HUES64 (cell line): Measurements from ENCODE around the gene GABBR1.

Experiments
- H3K27ac ChIP-seq: 2 replicates; pipeline ENCODE4 v1.7.0; 2013; ENCODE audit warnings: low read depth, low read length, inconsistent platforms
- H3K27me3 ChIP-seq: 2 replicates; pipeline ENCODE4 v1.6.1; 2013; ENCODE audit warnings: mild to moderate bottlenecking, low read length; ENCODE audit not compliant: insufficient read depth
- H3K36me3 ChIP-seq: 2 replicates; pipeline ENCODE4 v1.6.1; 2013; ENCODE audit warnings: mild to moderate bottlenecking, low read length; ENCODE audit not compliant: insufficient read depth
- H3K4me1 ChIP-seq: 2 replicates; pipeline ENCODE4 v1.6.1; 2013; ENCODE audit warnings: mild to moderate bottlenecking, low read length, moderate library complexity; ENCODE audit not compliant: insufficient read depth
- H3K4me3 ChIP-seq: 2 replicates; pipeline ENCODE4 v1.5.1; 2013; ENCODE audit warnings: mild to moderate bottlenecking, low read length, moderate library complexity
- H3K9ac ChIP-seq: 2 replicates; pipeline ENCODE4 v1.6.1; 2013; ENCODE audit warnings: mild to moderate bottlenecking, low read depth, low read length
- H3K9me3 ChIP-seq: 2 replicates; pipeline ENCODE4 v1.6.1; 2013; ENCODE audit warnings: low read depth, low read length; ENCODE audit not compliant: insufficient read depth
- WGBS: fragments of 150-250, 120-280 bp; methylation state at CpG from one replicate; pipeline ENCODE4 v1.1.7; 2013; ENCODE audit warnings: missing lambda C conversion rate; 5-methylcytosine and 5-hydroxymethylcytosine counted together

GABBR1 gene

DNA sequence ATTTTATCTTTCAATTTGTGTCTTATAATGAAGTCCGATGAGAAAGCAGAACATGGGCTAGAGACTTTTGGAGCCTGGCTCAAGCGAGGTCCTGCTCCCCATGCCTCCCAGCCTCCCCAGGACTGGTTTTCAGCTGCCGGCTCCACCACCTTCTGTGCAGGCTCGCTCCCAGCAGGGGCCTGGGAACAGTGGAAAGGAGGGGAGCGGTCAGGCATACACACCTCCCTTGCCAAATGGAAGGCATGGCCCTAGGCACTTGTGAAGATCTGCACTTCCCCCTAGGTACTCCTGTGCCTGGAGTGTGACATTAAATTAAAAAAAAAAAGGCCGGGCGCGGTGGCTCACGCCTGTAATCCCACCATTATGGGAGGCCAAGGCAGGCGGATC lies 19.2 kb upstream of the GABBR1 start:
- 82% methylated on average over 10 of the region's 10 CpGs for WGBS

DNA sequence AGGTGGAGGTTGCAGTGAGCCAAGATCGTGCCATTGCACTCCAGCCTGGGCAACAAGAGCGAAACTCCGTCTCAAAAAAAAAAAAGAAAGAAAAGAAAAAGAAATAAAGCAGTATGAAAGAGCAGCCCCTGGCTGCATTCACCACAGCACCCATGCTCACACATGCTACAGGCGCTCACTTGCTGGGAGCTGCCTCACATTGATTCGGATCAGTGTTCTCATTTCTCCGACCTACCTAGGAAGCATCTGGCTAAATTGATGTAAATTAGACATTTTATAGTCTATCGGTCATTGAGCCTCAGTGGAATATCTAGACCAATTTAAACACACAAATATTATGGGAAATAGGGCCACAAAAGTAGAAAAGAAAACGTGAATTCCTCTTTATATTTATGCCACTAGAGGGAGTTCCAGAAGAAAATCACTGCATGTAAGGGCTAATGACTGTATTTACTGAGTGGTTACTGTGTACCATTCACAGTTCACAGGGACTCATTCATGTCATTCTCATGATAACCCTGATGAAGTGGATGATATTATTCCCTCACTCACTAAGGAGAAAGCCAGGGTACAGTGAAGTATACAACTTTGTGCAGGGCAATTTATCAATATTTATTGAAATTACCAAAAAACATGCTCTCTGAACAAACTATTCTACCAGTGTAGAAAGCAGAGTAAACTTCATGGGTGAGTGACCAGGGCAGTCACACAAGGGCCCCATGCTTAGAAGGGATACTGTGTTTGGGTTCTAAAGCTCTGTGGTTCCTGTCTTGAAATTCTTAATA lies 18.6 kb upstream of the GABBR1 start:
- H3K9ac ChIP-seq: no peak overlapping the region
- WGBS: 88% methylated on average over 4 of the region's 8 CpGs
- H3K27ac ChIP-seq: no peak overlapping the region; the same call in 1 of the 2 replicates
- H3K4me3 ChIP-seq: no peak overlapping the region
- H3K36me3 ChIP-seq: no peaks in the 10 kb centered on the region
- no peaks in the 10 kb centered on the region for H3K9me3 ChIP-seq
- no peaks in the 10 kb centered on the region for H3K27me3 ChIP-seq
- H3K4me1 ChIP-seq: peaks cover 38% of the 10 kb centered on the region

More for the DNA sequence above, 19.2 kb upstream of the GABBR1 start:
- H3K27ac ChIP-seq: no peak overlapping the region; the same call in 1 of the 2 replicates
- no peaks in the 10 kb centered on the region for H3K9me3 ChIP-seq
- H3K9ac ChIP-seq: no peak overlapping the region
- peaks cover 39% of the 10 kb centered on the region for H3K4me1 ChIP-seq
- H3K4me3 ChIP-seq: no peak overlapping the region
- no peaks in the 10 kb centered on the region for H3K27me3 ChIP-seq
- H3K36me3 ChIP-seq: no peaks in the 10 kb centered on the region

- Histone ChIP-seq H3K27ac (peak overlapping the region; percentile 83; the same call in 1 of the 2 replicates), H3K27me3 (no peaks in the 10 kb centered on the region), H3K4me1 (peaks cover 25% of the 10 kb centered on the region), H3K36me3 (no peaks in the 10 kb centered on the region), H3K9ac (peak overlapping the region; percentile 45), H3K4me3 (peak overlapping the region; percentile 60), H3K9me3 (no peaks in the 10 kb centered on the region)
- 9% methylated on average over 33 of the region's 33 CpGs for WGBS
These were observed 17.0 kb upstream of the GABBR1 start for GRCh38 chr6:29649701-29650673.

DNA sequence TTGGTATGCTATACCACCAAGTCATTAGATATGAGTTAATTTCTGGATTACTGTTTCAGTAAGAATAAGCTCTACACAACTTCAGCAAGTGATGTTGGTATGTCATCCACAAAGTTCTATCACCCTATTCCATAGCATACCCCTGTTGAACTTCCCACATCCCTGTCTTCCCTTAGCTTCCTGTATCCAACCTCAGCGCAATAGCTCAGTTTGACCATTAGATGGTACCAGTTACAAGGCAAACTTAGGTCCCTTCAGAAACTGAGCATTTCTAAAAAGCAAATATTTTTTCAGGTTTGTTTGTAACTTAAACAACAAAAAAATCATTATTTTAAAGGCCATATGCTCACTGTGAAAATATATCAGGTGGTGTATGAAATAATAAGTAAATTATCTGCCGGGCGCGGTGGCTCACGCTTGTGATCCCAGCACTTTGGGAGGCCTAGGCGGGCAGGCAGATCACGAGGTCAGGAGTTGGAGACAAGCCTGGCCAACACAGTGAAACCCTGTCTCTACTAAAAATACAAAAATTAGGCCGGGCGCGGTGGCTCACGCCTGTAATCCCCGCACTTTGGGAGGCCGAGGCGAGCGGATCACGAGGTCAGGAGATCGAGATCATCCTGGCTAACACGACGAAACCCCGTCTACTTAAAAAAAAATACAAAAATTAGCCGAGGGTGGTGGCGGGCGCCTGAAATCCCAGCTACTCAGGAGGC lies 15.1 kb upstream of the GABBR1 start:
- Histone ChIP-seq H3K27ac (no peak overlapping the region), H3K36me3 (no peaks in the 10 kb centered on the region), H3K9ac (no peak overlapping the region), H3K9me3 (no peaks in the 10 kb centered on the region), H3K4me3 (no peak overlapping the region), H3K4me1 (peaks cover 17% of the 10 kb centered on the region; the same call in 1 of the 2 replicates), H3K27me3 (no peaks in the 10 kb centered on the region)
- 90% methylated on average over 23 of the region's 23 CpGs for WGBS

GRCh38 chr6:29641430-29642148 lies 8.6 kb upstream of the GABBR1 start:
- Histone ChIP-seq H3K36me3 (no peaks in the 10 kb centered on the region), H3K27ac (no peak overlapping the region), H3K9me3 (no peaks in the 10 kb centered on the region), H3K4me3 (no peak overlapping the region), H3K4me1 (peaks cover 22% of the 10 kb centered on the region), H3K27me3 (no peaks in the 10 kb centered on the region), H3K9ac (no peak overlapping the region)
- WGBS: 47% methylated on average over 3 of the region's 3 CpGs

- H3K4me3 ChIP-seq: no peak overlapping the region
- peaks cover 28% of the 10 kb centered on the region for H3K4me1 ChIP-seq
- H3K9me3 ChIP-seq: no peaks in the 10 kb centered on the region
- no peaks in the 10 kb centered on the region for H3K27me3 ChIP-seq
- WGBS: 94% methylated on average over 8 of the region's 9 CpGs
- no peaks in the 10 kb centered on the region for H3K36me3 ChIP-seq
- no peak overlapping the region for H3K27ac ChIP-seq
- H3K9ac ChIP-seq: no peak overlapping the region
These were observed 4.3 kb upstream of the GABBR1 start for GRCh38 chr6:29637247-29637646.

DNA sequence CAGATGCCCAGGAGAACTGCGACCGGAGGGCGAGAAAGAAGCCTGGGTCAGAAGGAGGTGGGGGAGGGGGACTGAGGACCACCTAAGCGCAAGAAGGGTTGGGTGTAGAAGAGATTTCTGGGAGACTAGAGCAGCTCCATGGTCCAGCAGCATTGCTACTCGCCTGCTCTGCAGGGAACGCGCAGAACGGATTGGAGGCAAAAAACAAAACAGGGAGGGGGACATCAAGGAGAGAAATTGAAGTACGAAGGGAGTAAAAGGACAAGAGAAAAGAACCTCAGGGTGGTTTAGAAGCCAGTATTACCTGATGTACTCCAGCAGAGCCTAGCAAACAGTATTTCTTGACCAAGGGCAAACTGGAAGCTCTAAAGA lies 537 bp upstream of the GABBR1 start:
- peak overlapping the region; percentile 72 for H3K9ac ChIP-seq
- H3K36me3 ChIP-seq: no peaks in the 10 kb centered on the region
- H3K27me3 ChIP-seq: no peaks in the 10 kb centered on the region
- peak overlapping the region; percentile 66 for H3K27ac ChIP-seq
- H3K9me3 ChIP-seq: no peaks in the 10 kb centered on the region
- peaks cover 33% of the 10 kb centered on the region for H3K4me1 ChIP-seq
- under 1% methylated on average over 9 of the region's 9 CpGs for WGBS
- H3K4me3 ChIP-seq: peak overlapping the region; percentile 72

DNA sequence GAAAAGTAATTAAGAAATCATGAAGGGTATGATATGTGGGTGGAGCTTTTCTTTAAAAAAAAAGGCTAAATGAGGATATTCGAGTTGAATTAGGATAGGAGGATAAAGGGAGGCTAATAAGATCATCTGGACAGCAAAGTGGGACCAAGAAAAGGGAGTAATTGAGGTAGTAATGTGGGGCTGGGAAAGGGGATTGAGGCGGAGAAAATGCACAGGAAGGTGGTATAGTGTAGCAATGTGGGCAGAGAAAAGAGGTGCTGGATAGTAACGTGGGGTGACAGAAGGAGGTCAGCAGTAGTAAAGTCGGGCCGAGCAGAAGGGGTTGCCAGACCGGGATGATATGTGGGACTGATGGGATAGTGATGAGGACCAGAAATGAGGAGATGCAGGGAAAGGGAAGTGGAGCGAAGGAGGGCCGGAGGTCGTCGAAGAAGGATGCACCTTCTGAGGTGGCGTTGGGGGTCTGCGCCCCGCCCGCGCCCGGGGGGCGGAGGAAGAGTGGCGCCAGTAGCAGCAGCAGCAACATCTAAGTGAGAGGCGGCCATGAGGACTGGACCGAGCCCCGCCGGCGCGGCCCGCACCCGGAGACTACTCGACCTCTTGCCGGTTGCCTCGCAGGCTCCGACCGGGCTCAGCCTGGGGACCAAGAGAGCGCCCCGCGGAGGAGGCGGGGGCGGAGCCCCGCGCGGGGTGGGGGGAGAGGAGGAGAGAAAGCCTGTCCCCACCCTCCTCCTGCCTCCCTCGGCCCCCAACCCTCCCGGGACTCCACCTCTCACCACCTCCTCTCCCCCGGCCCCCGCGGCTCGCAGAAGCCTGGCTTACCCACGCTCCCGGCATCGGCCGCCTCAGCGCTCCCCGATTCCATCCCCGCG lies 887 bp downstream of the GABBR1 start:
- peak overlapping the region; percentile 64 for H3K9ac ChIP-seq
- H3K4me3 ChIP-seq: peak overlapping the region; percentile 72
- no peaks in the 10 kb centered on the region for H3K27me3 ChIP-seq
- no peaks in the 10 kb centered on the region for H3K36me3 ChIP-seq
- H3K27ac ChIP-seq: peak overlapping the region; percentile 66; the same call in 1 of the 2 replicates
- peaks cover 33% of the 10 kb centered on the region for H3K4me1 ChIP-seq
- no peaks in the 10 kb centered on the region for H3K9me3 ChIP-seq
- 1% methylated on average over 46 of the region's 53 CpGs for WGBS

DNA sequence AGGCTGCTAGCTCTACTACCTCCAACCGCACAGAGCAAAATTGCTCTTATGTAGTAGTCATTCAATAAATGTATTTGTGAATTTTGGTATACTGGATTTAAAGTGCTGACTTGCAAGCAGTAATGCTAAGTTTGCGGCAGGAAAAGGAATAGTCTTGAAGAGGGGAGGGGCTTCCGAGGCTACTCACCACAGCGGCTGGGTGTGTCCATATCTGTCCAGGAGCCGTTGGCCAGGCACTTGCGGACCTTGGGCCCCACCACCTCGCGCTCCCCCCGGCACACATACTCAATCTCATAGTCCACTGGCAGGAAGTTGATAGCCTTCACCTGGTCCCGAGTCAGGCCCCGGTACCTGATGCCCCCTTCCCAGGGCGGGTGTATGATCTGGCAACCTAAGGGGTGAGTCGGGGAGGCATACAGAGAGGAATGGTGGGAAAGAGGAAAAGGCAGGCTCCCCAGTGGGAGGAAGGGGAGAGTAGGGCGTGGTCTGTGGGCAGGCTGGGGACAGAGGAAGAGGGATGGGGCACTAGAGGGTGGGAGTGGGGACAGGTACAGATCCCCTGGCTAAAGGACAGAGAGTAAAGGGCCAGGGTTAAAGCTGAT lies 1.7 kb downstream of the GABBR1 start:
- peaks cover 38% of the 10 kb centered on the region for H3K4me1 ChIP-seq
- 0 out of 2 replicates have a peak overlapping the region, but pooled peaks have one; percentile 14 for H3K9ac ChIP-seq
- no peaks in the 10 kb centered on the region for H3K9me3 ChIP-seq
- peak overlapping the region; percentile 72 for H3K4me3 ChIP-seq
- 9% methylated on average over 14 of the region's 14 CpGs for WGBS
- no peaks in the 10 kb centered on the region for H3K36me3 ChIP-seq
- no peak overlapping the region for H3K27ac ChIP-seq
- H3K27me3 ChIP-seq: no peaks in the 10 kb centered on the region
